Jurkat, Clone E6-1 (cell line): Measurements from ENCODE around the gene SLC7A14.

ENCODE experiments used
- DNase-seq: peaks from one replicate; pipeline ENCODE4 v3.0.0-alpha.2; 2011; ENCODE audit warnings: low read depth, low spot score
- H3K4me3 ChIP-seq: 2 replicates; pipeline ENCODE4 v1.5.1; 2011; ENCODE audit warnings: mild to moderate bottlenecking, low read length, control low read depth, moderate library complexity

Gene SLC7A14

DNA sequence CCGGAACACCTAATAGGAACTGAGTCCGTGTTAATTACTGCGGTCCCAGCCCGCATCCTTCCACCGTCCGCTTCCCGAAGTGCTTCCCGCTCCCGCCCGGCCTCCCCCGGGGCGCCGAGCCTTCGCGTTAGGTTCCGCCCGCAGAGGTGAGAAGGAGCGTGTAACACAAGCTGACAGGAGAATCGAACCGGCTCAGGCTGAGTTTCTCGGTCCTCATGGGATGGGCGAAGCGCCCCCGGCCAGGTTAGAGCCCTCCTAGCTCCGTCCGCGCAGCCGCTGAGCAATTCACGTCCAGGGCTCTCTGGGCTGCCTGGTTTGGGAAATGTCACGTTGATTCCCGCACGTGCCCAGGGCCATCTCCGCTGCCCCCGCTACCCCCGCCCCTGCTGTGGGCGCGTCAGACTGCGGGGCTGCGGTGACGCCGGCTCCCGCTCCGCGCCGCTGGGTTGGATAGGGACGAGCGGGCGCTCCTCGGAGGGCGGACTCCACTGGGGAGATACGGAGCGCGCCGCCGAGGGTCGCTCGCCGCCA, 166.3 kb downstream of the SLC7A14 start:
- no peak for DNase-seq

DNA sequence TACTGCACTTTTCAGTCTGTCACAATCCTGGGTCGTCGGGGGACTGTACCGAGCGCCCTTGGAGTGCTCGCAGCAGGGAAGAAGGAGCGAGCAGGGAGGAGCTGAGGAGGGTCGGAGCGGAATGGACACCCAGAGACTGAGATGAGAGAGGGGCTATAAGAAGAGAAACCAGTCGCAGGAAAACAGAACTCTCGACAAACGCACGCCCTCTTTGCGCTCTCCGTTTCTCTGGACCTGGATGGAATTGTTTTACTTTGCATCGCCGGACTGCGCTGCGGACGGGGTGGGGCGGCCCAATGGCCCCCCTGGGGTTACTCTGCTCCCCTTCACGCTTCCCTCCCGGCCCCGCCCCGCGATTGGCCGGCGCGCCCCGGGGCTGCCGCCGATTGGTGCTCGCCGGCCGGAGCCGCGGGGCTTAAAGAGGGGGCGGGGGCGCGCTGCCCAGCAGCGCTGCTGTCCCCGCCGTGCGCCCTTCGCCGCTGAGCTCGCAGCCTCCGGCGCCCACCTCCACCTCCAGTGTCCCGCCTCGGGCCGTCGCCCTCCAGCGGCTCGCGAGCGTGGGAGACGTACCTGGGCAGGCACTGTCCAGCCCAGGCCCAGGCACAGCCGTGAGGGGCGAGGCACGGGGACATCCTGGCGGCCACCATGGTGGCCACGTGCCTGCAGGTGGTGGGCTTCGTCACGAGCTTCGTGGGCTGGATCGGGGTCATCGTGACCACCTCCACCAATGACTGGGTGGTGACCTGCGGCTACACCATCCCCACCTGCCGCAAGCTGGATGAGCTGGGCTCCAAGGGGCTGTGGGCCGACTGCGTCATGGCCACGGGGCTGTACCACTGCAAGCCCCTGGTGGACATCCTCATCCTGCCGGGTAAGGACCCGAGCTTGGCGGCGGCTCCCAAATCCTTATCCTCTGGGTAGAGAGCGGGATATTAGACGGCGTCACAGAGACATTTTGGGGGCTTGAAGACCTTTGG, 167.2 kb downstream of the SLC7A14 start, which contains the start of gene CLDN11:
Gene CLDN11, plus strand, starts transcription at position 447 of the 977 bp plus-strand sequence. Its CDS starts 199 bp downstream, at position 646.
- H3K4me3 ChIP-seq, result no peak within 1 kb of the TSS
- DNase-seq, result no peak

More for the DNA sequence above, 166.3 kb downstream of the SLC7A14 start:
- H3K4me3 ChIP-seq, result no peak overlapping the region

GRCh38 chr3:170417090-170417489, 168.8 kb downstream of the SLC7A14 start:
- no peak for DNase-seq
- H3K4me3 ChIP-seq, result no peak overlapping the region

GRCh38 chr3:170414202-170414663, 171.6 kb downstream of the SLC7A14 start:
- no peak overlapping the region for H3K4me3 ChIP-seq
- DNase-seq, result peak; percentile 71

GRCh38 chr3:170413291-170413690, 172.6 kb downstream of the SLC7A14 start:
- no peak overlapping the region for H3K4me3 ChIP-seq
- DNase-seq, result no peak

DNA sequence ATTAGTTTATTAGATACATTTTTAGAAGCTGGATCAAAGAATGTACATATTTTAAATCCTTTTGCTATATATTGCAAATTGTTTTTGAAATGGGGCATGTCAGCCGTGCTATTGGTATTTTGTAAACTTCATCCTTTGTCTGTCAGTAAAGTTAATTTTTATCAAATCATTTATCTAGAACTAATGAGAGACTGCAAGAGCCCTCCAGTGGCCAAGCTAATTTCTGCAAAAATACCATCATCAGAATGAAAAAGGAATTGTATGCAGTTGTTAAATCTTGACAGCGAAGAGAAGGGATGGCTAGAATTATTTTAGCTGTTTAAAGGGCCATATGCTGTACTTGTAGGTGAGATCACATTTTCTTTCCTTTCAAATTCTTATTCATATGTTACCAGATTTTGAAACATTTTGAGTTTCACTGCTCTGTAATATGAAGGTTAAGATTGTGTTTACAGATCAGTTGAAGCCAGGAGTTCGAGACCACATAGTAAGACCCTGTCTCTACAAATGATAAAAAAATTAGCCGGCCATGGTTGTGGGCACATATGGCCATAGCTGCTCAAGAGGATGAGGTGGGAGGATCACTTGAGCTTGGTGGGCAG, 175.3 kb downstream of the SLC7A14 start:
- H3K4me3 ChIP-seq, result no peak overlapping the region
- peak; percentile 22 for DNase-seq
